SKM-1 (cell line): ENCODE measurements around the gene TMEM151A.
"Not testable (repeated sequence)": the region's sequence is repeated elsewhere in the genome, so short reads cannot be mapped to it uniquely, and the experiment has no call there.

Experiments
- DNase-seq: peaks from one replicate; lab custom pipeline; 2025; ENCODE audit not compliant: unreplicated experiment; lab: John Stamatoyannopoulos, UW

The TMEM151A gene

DNA sequence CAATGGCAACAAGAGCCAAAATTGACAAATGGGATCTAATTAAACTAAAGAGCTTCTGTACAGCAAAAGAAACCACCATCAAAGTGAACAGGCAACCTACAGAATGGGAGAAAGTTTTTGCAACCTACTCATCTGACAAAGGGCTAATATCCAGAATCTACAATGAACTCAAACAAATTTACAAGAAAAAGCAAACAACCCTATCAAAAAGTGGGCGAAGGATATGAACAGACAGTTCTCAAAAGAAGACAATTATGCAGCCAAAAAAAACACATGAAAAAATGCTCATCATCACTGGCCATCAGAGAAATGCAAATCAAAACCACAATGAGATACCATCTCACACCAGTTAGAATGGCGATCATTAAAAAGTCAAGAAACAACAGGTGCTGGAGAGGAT, 28.6 kb downstream of the TMEM151A start:
- DNase-seq: not testable (repeated sequence)

DNA sequence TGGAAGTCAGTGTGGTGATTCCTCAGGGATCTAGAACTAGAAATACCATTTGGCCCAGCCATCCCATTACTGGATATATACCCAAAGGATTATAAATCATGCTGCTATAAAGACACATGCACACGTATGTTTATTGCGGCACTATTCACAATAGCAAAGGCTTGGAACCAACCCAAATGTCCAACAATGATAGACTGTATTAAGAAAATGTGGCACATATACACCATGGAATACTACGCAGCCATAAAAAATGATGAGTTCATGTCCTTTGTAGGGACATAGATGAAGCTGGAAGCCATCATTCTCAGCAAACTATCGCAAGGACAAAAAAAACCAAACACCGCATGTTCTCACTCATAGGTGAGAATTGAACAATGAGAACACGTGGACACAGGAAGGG, 29.1 kb downstream of the TMEM151A start:
- DNase-seq: not testable (repeated sequence)

- DNase-seq: no peak
Measured at GRCh38 chr11:66321606-66322005, 29.9 kb downstream of the TMEM151A start.

- DNase-seq: no peak
Measured at GRCh38 chr11:66322732-66323427, 31.2 kb downstream of the TMEM151A start.

DNA sequence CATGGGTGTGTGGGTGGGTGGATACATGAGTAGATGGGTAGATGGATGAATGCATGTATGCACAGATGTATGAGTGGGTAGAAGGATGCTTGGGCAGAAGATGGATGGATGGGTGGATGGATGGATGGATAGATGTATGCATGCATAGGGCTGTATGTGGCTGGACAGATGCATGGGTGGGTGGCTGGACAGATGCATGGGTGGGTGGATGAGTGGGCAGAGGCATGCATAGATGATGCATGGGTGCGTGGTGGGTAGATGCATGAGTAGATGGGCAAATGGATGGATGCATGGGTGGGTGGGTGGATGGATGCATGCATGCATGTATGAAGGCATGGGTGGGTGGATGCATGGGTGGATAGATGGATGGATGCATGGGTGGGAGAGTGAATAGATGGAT, 32.0 kb downstream of the TMEM151A start:
- DNase-seq: no peak

DNA sequence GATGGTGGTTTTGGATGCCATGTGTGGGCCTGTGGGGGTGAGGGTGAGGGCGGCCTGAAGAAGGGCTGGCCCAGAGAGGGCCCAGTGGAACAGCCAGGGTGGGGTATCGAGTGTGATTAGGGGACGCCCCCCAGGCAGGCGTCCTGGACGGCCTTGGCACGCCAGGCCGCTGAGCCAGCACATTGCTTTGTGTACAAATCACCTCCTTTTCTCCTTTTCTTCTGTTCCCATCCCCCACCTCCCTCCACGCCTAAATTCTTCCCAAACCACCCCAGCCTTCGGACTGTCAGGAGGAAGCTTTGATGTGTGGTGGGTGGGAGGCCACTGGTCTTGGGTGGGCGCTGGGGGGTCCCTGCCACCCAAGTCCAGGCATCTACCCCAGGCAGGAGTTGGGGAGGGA, 33.0 kb downstream of the TMEM151A start:
- DNase-seq: no peak

- DNase-seq: no peak
Measured at GRCh38 chr11:66325263-66325671, 33.6 kb downstream of the TMEM151A start.

GRCh38 chr11:66326261-66327111, 34.8 kb downstream of the TMEM151A start:
- DNase-seq: no peak

- DNase-seq: no peak
Measured at GRCh38 chr11:66327171-66328030, 35.7 kb downstream of the TMEM151A start.

DNA sequence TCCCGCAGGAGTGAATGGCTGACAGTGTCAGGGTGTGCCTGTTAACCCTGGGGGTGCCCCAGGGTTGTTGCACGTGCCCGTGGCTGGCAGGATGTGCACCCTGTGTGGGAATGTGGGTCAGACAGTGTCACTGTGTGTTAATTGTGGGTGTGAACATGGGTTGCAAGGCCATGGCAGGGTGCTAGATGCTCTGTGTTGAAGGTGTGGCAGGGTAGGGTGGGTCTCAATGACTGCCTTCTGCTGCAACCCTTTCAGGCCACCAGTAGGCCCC, 36.3 kb downstream of the TMEM151A start:
- no peak for DNase-seq

DNA sequence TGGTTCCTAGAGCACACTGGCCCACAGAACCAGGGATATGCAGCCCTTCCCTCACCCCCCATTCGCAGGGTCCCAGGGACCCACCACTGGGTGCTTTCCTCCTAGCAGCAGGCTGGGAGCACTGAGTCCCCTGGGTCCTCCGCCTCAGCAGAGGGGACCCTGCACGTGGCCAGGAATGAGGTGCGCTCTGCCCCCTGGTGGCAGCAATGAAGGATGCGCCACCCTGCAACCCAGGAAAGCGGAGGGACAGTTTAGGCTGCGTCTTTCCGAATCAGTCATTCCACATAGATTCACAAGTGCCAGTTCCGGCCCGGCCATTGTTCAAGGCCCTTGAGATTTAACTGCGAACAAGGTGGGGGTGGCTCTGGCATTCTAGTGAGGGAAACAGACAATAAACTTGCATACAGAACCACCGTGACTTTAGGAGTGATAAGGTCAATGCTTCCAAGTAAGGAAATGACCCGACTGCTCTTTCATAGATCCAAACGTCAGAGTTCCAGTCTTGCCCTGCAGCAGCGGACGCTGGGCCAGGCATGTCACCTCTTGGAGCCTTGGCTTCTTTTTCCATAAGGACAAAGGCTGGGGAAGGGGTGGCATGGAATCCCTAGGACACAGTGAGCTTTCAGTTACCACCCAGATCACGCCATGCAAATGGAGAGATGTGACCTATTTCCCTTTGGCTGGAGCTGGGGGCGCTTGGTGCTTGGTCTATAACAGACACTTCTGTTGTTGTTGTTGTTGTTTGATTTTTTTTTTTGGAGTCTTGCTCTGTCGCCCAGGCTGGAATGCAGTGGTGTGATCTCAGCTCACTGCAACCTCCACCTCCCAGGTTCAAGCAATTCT, 36.8 kb downstream of the TMEM151A start:
- peak; percentile 69 for DNase-seq

DNA sequence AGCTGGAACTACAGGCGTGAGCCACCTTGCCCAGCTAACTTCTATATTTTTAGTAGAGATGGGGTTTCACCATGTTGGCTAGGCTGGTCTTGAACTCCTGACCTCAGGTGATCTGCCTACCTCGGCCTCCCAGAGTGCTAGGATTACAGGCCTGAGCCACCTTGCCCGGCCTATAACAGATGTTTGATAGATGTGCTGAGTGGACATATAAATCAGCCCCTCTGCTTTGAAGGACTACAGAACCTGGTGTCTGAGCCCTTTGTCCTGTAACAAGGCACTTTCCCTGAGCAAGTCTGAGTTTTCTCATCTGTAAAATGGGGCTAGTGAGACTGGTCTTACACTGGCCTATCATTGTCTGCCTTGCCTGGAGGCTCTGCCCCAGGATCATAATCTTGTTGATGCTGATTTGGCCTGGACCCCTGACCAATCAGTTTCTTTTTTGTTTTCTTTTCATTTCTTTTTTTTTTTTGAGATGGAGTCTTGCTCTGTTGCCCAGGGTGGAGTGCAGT, 37.5 kb downstream of the TMEM151A start:
- no peak for DNase-seq

DNA sequence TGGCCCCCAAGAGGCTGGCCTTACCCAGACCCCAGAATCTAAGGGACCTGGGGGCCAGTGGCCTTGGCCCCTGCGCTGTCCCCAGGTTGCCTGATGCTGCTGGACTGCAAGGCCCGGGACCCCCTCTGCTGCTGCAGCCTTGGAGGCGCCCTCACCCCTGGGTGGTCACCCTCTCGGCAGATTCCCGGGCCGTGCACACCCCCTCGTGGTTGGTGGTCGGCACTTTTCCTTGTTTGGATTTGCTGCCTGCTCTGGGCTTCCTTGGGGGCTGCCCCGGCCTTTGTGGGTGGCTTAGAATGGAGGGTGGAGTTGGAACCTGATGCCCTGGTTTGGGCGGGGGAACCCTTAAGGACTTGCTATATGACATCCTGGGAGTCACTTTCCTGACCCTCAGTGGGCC, 39.2 kb downstream of the TMEM151A start:
- DNase-seq: no peak

- no peak for DNase-seq
Measured at GRCh38 chr11:66331542-66332370, 40.1 kb downstream of the TMEM151A start.

GRCh38 chr11:66332371-66333219, 40.9 kb downstream of the TMEM151A start:
- no peak for DNase-seq

GRCh38 chr11:66333220-66333877, 41.7 kb downstream of the TMEM151A start:
- no peak for DNase-seq

DNA sequence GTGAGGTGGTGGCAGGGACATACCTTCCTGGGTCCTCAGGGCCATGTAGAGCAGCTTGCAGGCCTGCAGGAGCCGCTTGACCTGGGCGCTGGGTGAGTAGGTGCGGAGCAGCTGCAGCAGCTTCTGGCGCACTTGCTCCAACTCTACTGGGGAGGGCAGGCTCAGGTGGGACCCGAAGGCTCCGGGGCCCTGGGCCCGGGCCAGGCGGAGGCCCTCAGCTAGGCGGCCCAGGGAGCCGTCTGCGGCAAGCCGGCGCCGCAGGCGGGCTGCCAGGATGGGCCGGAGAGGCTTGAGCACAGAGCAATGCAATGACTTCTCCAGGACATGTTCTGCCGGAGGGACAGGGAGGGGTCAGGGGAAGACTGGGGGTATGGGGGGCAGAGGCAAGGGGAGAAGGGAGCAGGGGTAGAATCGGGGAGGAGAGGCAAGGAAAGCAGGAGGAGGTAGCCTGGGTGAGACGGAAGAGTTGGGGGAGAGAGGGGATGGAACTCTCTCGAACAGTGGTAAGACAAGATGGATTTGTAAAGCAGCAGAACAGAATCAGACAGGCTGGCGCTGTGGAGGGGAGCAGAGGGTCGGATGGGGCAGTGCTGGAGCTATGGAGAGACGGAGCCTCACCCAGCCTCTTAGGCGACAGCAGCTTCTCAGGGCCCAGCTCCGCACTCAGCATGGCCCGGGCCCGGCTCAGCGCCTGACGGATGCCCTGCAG, 42.4 kb downstream of the TMEM151A start:
- DNase-seq: no peak
